Osteocyte (in vitro differentiated cells): ENCODE data around the gene ZC3H12D. TPM values are rescaled to one million over a fixed set of nuclear protein-coding genes. Genes with fewer than 3 reads are reported as not detected.

Experiments
- DNase-seq: peaks from one replicate; pipeline ENCODE4 v3.0.0; 2021; ENCODE audit warnings: mixed read lengths; ENCODE audit not compliant: unreplicated experiment; ENCODE audit errors: extremely low spot score
- H3K27ac Mint-ChIP-seq: one replicate; pipeline ENCODE4 v1.8.0; 2021; ENCODE audit warnings: mild to moderate bottlenecking, mixed read lengths; ENCODE audit not compliant: unreplicated experiment
- H3K27me3 Mint-ChIP-seq: one replicate; pipeline ENCODE4 v1.8.0; 2021; ENCODE audit warnings: mixed read lengths; ENCODE audit not compliant: unreplicated experiment
- H3K36me3 Mint-ChIP-seq: one replicate; pipeline ENCODE4 v1.8.0; 2021; ENCODE audit warnings: mixed read lengths; ENCODE audit not compliant: unreplicated experiment
- H3K4me1 Mint-ChIP-seq: one replicate; pipeline ENCODE4 v1.8.0; 2021; ENCODE audit warnings: mixed read lengths; ENCODE audit not compliant: unreplicated experiment
- H3K4me3 Mint-ChIP-seq: one replicate; pipeline ENCODE4 v1.8.0; 2021; ENCODE audit warnings: mild to moderate bottlenecking, moderate library complexity, mixed read lengths; ENCODE audit not compliant: unreplicated experiment
- H3K9me3 Mint-ChIP-seq: one replicate; pipeline ENCODE4 v1.8.0; 2021; ENCODE audit warnings: mixed read lengths; ENCODE audit not compliant: unreplicated experiment
- CTCF ChIP-seq: fragments of 200-600 bp; sonication (generic); IDR thresholded peaks from 2 replicates; pipeline ENCODE4 v1.5.0; 2021; ENCODE audit warnings: antibody characterized with exemption, mild to moderate bottlenecking, moderate library complexity
- total RNA-seq: library from RNA; stranded (reverse); gene quantifications from 2 replicates; pipeline ENCODE4 v1.2.1, GENCODE V29; 2021

Gene ZC3H12D
- total RNA-seq, 1 donor from 2014 or later, result not detected

DNA sequence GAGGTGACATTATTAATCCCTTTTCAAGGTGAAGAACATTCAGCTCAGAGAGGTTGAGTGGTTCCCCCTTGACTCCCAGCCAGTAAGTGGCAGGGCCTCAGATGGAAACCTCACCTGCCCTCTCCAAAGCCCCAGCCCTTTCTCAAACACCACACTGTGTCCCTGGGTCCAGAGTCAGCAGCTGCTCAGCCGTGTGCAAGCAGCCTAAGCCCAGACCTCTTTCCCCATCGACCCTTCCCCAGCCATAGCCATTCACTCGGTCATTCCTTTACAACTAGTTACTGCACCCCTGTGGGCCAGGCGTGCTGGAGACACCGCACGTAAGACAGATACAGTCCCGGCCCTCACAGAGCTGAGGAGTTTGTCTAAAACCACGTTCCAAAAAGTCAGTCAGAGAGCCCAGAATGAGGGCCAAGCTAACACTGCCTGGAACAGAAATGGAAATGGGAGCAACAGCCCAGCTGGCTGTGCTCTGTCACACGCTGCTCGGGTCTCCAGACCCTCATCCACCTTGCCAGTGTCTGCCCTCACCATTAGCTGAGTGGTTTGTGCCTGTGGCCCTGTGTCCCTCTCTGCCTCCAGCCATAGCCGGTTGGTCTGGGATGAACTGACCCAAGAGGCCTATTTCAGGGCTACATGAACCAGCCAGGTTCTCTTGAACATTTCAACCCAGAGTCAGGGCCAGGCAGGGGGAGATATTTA, 29.6 kb downstream of the ZC3H12D start:
- DNase-seq, result no peak
- Mint-ChIP-seq H3K36me3 (no peaks in the 10 kb centered on the region), H3K4me1 (peaks cover 18% of the 10 kb centered on the region), H3K27me3 (no peaks in the 10 kb centered on the region), H3K27ac (peak overlapping the region; percentile 19), H3K9me3 (no peaks in the 10 kb centered on the region), H3K4me3 (no peak overlapping the region)
- no peak for TF ChIP-seq CTCF

DNA sequence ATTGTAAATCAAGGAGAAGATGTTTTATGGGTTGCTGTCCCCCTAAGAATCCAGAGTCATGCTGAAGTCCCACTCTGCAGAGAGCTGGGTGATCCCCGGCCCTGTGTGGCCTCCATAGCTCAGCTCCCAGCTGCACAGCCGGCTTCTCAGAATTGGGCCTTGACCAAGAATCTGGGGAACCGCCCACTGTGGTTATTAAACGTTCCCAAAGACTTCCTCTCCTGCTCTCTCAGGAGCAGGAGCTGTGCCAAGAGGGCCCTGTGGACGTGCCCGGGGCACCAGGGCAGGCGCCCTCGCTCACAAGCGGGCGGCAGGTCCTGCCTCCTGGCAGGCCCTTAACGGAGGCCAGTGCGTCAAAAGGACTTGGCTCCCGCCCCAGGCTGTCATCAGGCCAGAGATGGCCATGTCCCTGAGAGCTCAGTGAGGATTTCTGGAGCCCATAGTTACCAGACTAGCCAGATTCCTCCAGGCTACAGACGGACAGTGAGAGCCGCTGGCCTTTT, 30.4 kb downstream of the ZC3H12D start:
- no peak for DNase-seq
- H3K36me3 Mint-ChIP-seq, result no peaks in the 10 kb centered on the region
- peaks cover 18% of the 10 kb centered on the region for H3K4me1 Mint-ChIP-seq
- peak overlapping the region; percentile 41 for H3K27ac Mint-ChIP-seq
- no peaks in the 10 kb centered on the region for H3K9me3 Mint-ChIP-seq
- no peaks in the 10 kb centered on the region for H3K27me3 Mint-ChIP-seq
- no peak for TF ChIP-seq CTCF
- no peak overlapping the region for H3K4me3 Mint-ChIP-seq

DNA sequence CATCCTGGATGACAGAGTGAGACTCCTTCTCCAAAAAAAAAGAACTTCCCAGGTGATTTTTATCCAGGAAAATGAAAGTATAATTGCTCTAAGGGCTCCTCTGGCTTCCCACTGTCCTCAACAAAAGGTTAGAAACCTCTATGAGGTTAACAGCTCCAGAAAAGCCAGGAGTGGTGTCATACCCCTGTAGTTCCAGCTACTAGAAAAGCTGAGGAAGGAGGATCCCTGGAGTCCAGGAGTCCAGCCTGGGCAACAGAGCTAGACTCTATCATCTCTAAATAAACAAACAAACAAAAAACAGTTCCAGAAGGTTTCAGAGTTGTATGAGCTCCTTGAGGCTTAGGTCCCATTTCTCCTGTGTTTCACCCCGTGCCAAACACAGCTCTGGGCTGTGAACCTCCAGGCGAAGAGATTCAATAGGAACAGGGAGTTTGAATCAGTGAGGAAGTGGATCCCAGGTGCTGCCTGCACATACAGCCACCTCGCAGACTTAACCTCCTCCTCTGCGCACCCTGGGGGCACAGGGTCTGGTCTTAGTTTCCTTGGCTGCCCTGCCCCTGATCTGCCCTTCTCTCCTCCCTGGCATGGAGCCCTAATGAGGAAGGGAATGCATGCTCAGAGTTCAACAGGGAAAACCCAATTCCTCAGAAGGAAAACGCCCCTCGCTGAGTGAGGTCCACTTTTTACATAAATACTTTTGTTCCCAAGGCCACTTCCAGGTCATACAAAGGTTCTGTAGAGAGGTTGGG, 31.0 kb downstream of the ZC3H12D start:
- Mint-ChIP-seq H3K9me3 (no peaks in the 10 kb centered on the region), H3K4me1 (peaks cover 18% of the 10 kb centered on the region), H3K27ac (peak overlapping the region; percentile 41), H3K4me3 (no peak overlapping the region), H3K27me3 (no peaks in the 10 kb centered on the region), H3K36me3 (no peaks in the 10 kb centered on the region)
- DNase-seq, result no peak
- TF ChIP-seq CTCF, result no peak

- peaks cover 18% of the 10 kb centered on the region for H3K4me1 Mint-ChIP-seq
- H3K9me3 Mint-ChIP-seq, result no peaks in the 10 kb centered on the region
- no peak for DNase-seq
- TF ChIP-seq CTCF, result no peak
- H3K27ac Mint-ChIP-seq, result no peak overlapping the region
- no peak overlapping the region for H3K4me3 Mint-ChIP-seq
- no peaks in the 10 kb centered on the region for H3K27me3 Mint-ChIP-seq
- H3K36me3 Mint-ChIP-seq, result no peaks in the 10 kb centered on the region
These were observed 32.5 kb downstream of the ZC3H12D start for GRCh38 chr6:149452037-149452939.
